Gastrocnemius medialis (tissue), 4 donors: ENCODE measurements around the gene PIK3CA. TPM values are rescaled to one million over a fixed set of nuclear protein-coding genes. Genes with fewer than 3 reads are reported as not detected.

Source experiments
- ATAC-seq, 2 donors: fragments of 150-250 bp; one replicate each; pipeline ENCODE4 v1.9.1; 2016
- DNase-seq, 2 donors: peaks; one replicate each; pipeline ENCODE4 v3.0.0-alpha.2; 2019
- H3K27ac ChIP-seq, 4 donors: fragments of 200-600 bp; sonication (generic); 1 replicate in 1 of 4; 2 replicates in 3 of 4; pipeline ENCODE4 v1.5.1; 2016 to 2018; ENCODE audit warnings: mild to moderate bottlenecking in 2 of 4, moderate library complexity in 1 of 4
- H3K27me3 ChIP-seq, 3 donors: fragments of 200-600 bp; sonication (generic) in 2 of 3; 1 replicate in 1 of 3; 2 replicates in 2 of 3; pipeline versions ENCODE4 v1.5.1 to v1.6.0; 2016 to 2019; ENCODE audit warnings: mild to moderate bottlenecking in 1 of 3, moderate library complexity in 1 of 3
- H3K36me3 ChIP-seq, 2 donors: fragments of 200-600 bp; sonication (generic) in 1 of 2; one replicate each; pipeline ENCODE4 v1.5.1; 2017 to 2018
- H3K4me1 ChIP-seq, 2 donors: fragments of 200-600 bp; sonication (generic) in 1 of 2; one replicate each; pipeline ENCODE4 v1.5.1; 2016 to 2017; ENCODE audit warnings: mild to moderate bottlenecking in 2 of 2
- H3K4me3 ChIP-seq, 4 donors: fragments of 200-600 bp; sonication (generic) in 3 of 4; 1 replicate in 1 of 4; 2 replicates in 3 of 4; pipeline ENCODE4 v1.5.1; 2016 to 2019; ENCODE audit warnings: mild to moderate bottlenecking in 2 of 4
- H3K9me3 ChIP-seq, 3 donors: fragments of 200-600 bp; sonication (generic) in 2 of 3; 1 replicate in 1 of 3; 2 replicates in 2 of 3; pipeline ENCODE4 v1.5.1; 2016 to 2019
- CTCF ChIP-seq, 5 experiments: fragments of 450-650 bp in 3 of 5; fragments of 200-600 bp in 2 of 5; sonication (generic) in 2 of 5; IDR thresholded peaks in 4 of 5; conservative IDR thresholded peaks in 1 of 5; 1 replicate in 4 of 5; 2 replicates in 1 of 5; pipeline ENCODE4 v1.5.1; 2016 to 2019; ENCODE audit warnings: antibody characterized with exemption in 5 of 5, mild to moderate bottlenecking in 3 of 5, moderate library complexity in 3 of 5
- POLR2A ChIP-seq, 2 donors: fragments of 450-650 bp; IDR thresholded peaks; one replicate each; pipeline ENCODE4 v1.6.1; 2017; ENCODE audit warnings: antibody characterized with exemption in 2 of 2, mild to moderate bottlenecking in 2 of 2, moderate library complexity in 2 of 2
- in situ Hi-C, 4 donors: fragments of 200-750 bp; cut with MboI; loops; one replicate each; pipeline versions ENCODE4 v1.15.0 to v1.8.0; 2017; ENCODE audit warnings: low sequenced_read_pairs in 4 of 4
- intact Hi-C: fragments of 100-400 bp; cut with DNase I; formaldehyde crosslinking; loops from one replicate; pipeline ENCODE4 v1.15.1; 2023; ENCODE audit warnings: low total_unique reads
- total RNA-seq, 4 donors: library from RNA; depleted of rRNA; stranded (reverse); fragments of >200 nt; gene quantifications; one replicate each; pipeline versions ENCODE4 v1.1.0 to v1.2.3, GENCODE V29; 2016

Gene PIK3CA
- total RNA-seq, 4 donors from 2014 or later = 16.0 to 29.4 (median 23.1) TPM

DNA sequence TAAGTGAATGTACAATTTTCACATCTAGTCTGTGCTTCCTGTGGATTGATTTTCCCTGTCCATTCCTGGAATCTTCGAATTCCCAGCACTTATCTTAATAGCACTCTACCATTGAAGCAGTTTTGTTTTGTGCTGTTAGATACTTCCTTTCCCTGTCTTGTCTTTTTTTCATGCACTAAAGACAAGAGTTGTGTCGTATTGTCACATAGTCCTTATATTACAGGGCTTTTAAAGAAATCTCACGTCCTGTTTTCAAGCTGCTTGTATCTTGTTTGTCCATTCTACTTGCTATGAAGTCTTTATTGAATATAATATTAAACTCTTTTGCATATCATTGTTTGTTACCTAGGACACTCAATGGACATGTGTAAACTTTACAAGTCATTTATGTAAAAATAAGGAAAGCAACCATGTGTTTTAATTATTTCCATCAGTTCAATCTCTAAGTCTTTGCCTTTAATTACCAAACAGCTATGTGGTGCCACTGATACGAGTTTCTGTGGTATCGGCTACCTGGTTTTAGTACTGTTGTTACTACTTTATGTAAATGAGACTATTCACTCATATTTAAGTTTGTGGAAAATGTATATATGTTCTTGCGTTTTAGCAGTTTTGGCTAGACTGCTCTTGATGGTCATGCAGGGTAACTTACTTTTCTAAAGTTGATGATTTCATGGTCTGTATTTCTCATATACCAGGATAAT is 10.3 kb downstream of the PIK3CA start:
- no peak overlapping the region for H3K4me3 ChIP-seq
- no peaks in the 10 kb centered on the region for H3K9me3 ChIP-seq
- H3K27me3 ChIP-seq = no peaks in the 10 kb centered on the region
- TF ChIP-seq POLR2A (IDR thresholded peaks at IDR 0.05) (no peak), CTCF (IDR thresholded peaks at IDR 0.05 in 4 of 5, conservative IDR thresholded peaks at IDR 0.05 in 1 of 5) (no peak)
- peaks cover 21 to 47% of the 10 kb centered on the region in 2 donors for H3K4me1 ChIP-seq
- intact Hi-C loops = loop anchor here (2.0 kb wide), 1 partner anchor 16 kb away; no protein-coding TSS in a partner anchor
- DNase-seq (no peak), ATAC-seq (no peak)
- H3K36me3 ChIP-seq = no peaks in the 10 kb centered on the region
- no peak overlapping the region for H3K27ac ChIP-seq
- in situ Hi-C loops = no loop called here

- in situ Hi-C loops (no loop called here), intact Hi-C loops (no loop called here)
- Histone ChIP-seq H3K27me3 (no peaks in the 10 kb centered on the region), H3K27ac (no peak overlapping the region), H3K9me3 (no peaks in the 10 kb centered on the region), H3K4me1 (peaks cover 9 to 34% of the 10 kb centered on the region in 2 donors), H3K4me3 (no peak overlapping the region), H3K36me3 (no peaks in the 10 kb centered on the region)
- TF ChIP-seq POLR2A (IDR thresholded peaks at IDR 0.05) (no peak), CTCF (IDR thresholded peaks at IDR 0.05 in 4 of 5, conservative IDR thresholded peaks at IDR 0.05 in 1 of 5) (no peak)
- ATAC-seq = no peak
- DNase-seq = no peak
These were observed 15.3 kb downstream of the PIK3CA start for GRCh38 chr3:179163503-179163902.

DNA sequence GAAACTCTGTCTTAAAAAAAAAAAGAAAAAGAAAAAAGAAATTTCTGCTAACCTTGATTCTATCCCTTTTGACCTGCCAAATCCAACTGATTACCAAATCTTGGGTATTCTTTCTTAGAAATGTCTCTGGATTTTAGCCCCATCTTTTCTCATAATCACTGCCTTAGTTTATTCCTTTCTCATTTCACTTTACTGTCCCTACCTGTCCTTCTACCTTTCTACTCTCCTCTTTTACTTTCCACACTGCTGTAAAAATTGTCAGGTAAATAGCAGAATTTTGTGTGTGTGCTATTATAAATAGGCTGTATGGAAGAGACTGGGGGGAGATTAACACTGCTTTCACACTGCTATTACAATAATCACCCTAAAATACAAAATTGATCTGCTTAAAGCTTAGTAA is 16.7 kb downstream of the PIK3CA start:
- in situ Hi-C loops = no loop called here

DNA sequence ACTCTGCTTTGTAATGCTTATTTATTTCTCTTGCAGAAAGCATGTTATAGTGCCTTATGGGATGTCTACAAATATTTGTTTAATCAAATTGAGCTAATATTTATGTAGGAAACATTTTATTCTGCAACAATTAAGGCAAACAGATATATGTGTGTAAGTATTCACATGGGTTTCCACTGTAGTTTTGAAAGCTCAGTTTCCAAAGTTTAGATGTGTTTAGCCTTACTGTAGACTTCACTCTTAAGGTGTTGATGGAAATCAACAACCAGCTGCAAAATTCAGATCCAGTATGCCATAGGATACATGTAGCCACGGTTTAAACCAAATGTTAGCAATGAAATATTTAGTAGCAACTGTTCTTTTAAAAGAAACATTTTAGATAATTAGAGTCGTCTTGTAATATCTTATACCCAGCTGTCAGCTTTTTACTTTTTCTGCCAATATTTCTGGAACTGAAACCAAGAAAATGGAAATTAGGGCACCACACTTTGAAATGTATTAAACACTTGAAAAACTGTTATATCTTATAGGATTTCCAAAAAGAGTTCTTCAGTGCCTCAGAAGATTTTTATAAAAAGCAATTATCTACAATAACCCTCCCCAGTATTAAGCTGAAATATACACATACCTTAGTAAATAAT is 18.5 kb downstream of the PIK3CA start:
- in situ Hi-C loops = no loop called here
- intact Hi-C loops = no loop called here
- Histone ChIP-seq H3K27me3 (no peaks in the 10 kb centered on the region), H3K36me3 (no peaks in the 10 kb centered on the region), H3K4me3 (no peak overlapping the region), H3K27ac (no peak overlapping the region), H3K4me1 (peaks cover 19 to 28% of the 10 kb centered on the region in 2 donors), H3K9me3 (no peaks in the 10 kb centered on the region)
- TF ChIP-seq POLR2A (IDR thresholded peaks at IDR 0.05) = no peak
- TF ChIP-seq CTCF (IDR thresholded peaks at IDR 0.05 in 4 of 5, conservative IDR thresholded peaks at IDR 0.05 in 1 of 5) = no peak
- no peak for DNase-seq
- no peak for ATAC-seq

More for the DNA sequence above, 16.7 kb downstream of the PIK3CA start:
- H3K4me3 ChIP-seq = no peak overlapping the region
- no peaks in the 10 kb centered on the region for H3K27me3 ChIP-seq
- DNase-seq = no peak
- no peak overlapping the region for H3K27ac ChIP-seq
- TF ChIP-seq CTCF (IDR thresholded peaks at IDR 0.05 in 4 of 5, conservative IDR thresholded peaks at IDR 0.05 in 1 of 5) (no peak), POLR2A (IDR thresholded peaks at IDR 0.05) (no peak)
- ATAC-seq = no peak
- intact Hi-C loops = no loop called here
- H3K4me1 ChIP-seq = peaks cover 18 to 34% of the 10 kb centered on the region in 2 donors
- H3K9me3 ChIP-seq = no peaks in the 10 kb centered on the region
- H3K36me3 ChIP-seq = no peaks in the 10 kb centered on the region
